HG02623 (cell line): ENCODE results near the gene TREM1.

Experiments used
- ATAC-seq: cut with Tn5 transposase; IDR thresholded peaks from one replicate; pipeline ENCODE4 v1.9.1; 2021; ENCODE audit warnings: moderate library complexity; ENCODE audit not compliant: unreplicated experiment

The TREM1 gene

DNA sequence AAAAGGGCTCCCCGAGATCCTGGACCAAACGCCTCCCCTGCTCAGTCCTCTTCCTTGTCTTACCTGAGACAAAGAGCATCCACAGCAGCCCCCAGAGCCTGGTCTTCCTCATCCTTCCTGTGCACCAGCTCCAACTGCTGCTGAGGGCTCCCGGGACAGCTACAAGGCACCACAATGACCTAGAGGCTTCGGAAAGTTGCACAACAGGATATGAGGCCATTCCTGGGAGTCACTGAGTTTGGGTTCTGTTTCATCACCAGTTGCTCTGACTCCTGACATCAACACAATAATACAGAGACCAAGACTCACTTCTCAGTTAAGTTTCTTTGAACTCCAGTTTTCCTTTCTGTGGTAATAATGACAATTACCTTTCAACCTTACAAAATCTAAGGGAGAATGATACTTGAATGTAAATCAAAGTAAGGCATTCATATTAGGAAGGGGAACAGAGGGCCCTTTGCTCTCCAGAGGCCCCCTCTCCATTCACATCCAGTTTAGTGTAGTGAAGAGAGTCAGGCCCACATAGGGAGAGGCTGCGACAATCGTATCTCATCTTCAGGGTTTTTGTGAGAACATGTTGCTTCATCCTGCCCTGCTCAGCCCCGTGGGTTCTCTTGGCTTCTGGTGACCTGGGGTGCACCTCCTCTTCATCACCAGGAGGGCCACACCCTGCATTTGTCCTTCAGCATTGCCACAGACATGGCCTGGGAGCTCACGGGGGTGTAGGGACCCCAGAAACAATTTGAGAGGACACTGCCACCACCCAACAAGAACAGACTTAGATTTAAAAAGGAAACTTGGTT is at the start of gene TREM1:
TREM1 (minus strand) TSS at position 139 of the 803 bp plus-strand sequence; CDS start at position 112, 27 bp downstream.
- ATAC-seq: no peak

GRCh38 chr6:41335943-41336342 is 49.5 kb upstream of the TREM1 start:
- ATAC-seq: no peak

- no peak for ATAC-seq
Measured at GRCh38 chr6:41335296-41335695, 48.8 kb upstream of the TREM1 start, which contains the start of gene NCR2. TSS of gene NCR2 (plus strand) at chr6:41335608. CDS start at chr6:41335877, 269 bp downstream.

- no peak for ATAC-seq
Measured at GRCh38 chr6:41334482-41335040, 48.1 kb upstream of the TREM1 start.

DNA sequence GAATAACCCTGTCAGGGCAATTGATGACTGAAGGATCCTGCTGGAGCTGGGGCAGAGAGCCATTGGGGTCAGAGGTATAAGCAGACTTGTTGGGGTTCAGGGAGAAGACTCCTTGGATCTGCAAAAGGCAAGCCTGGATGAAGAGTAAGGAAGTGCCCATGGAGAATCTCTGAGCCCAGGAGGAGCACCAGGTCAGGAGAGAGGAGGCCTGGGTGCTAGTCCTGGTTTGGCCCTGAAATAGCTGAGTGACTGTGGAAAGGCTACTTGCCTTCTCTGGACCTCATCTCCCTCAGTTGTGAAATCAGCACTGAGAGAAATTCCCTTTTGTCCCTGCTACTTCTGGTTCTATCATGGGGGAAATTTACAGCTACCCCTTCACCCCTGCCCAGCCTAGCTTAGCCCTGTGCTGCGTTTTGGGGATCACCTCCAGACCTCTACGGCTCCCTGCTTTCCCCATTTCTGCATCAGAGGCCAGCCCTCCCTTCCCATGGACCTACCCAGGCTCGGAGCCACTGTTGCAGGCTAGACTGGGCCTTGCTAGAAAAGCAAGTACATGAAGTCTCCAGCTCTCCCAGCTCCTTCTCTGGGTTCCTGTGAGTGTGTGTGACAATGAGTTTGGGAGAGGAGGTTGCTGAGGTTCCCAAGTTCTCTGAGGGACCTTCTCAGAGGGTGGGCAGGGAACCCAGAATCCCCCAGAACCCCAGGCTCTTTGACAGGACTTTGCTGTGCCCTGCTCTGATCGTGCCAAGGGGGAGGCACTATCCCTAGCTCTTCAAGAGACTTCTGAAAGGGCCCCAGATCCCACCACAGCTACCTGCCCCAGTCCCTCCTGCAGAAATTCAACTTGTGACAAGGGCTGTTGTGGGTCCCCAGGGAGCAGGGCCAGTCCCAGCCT is 46.6 kb upstream of the TREM1 start:
- ATAC-seq: no peak

DNA sequence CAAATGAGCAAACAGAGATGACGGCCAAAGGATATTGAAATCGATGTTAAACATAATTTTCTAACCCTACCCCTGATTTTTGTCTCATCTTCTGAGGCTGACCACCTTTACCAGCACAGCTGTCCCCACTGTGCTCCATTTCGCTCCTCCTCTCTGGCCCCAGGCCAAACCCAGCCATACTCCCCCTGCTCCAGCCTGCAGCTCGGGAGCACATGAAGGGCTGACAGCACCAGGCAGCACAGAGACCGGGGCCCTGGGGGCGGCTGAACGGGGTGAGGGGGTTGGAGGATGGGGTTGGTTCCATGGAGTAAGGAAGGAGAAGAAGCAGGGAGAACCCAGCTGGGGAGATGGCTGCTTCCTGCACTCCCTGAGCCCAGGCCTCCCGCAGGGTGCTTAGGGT is 45.8 kb upstream of the TREM1 start:
- ATAC-seq: no peak

DNA sequence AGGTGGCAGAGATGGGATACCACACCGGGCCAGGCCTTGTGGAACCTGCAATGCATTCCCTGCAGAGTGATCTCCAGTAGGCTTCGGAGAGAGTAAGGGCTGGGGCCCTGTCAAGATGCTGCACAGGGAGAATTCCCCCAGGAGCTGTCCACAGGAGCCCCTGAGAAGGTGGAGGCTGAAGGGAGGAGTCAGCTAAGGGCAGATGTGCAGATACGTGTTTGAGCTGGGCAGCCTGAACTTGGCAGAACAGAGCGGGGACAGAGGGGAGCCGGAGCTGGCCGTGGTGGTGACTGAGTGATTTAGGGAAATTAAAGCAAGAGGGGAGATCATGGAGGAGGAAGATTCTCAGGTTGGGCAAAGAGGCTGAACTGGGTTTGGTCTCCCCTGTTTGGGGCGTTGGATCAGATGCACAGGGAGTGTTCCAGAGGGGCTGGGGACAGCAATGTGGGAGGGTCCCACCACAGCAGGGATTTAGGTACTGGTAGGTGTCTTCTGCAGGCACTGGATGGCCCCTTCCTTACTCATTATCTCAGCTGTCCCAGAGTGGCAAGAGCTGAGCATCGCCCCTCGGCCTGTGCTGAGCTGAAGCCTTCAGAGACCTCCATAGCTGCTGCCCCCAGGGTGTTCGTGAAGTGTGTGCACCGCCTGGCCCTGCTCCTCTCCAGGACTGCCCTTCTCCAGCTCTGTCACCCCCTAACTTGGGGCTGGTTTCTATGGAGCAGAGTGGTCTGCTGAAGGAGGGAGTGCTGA is 45.1 kb upstream of the TREM1 start:
- no peak for ATAC-seq

DNA sequence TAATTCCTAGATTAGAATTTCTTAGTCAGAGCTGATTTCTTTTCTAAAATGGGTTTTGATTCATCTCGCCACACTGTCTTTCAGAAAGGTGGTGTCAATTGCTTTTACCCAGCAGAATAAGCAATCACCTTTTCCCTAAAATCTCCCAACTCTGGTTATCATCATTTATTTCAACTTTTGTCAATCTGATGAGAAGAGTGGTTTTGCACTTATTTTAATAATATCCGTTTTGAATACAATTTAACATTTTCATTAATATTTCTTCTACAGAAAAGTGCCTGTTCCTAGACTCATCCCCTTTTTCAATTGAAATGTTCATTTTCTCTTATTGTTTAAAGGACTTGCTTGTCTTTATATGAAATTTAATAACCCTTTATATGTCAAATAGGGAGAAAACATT is 40.7 kb upstream of the TREM1 start:
- ATAC-seq: no peak

DNA sequence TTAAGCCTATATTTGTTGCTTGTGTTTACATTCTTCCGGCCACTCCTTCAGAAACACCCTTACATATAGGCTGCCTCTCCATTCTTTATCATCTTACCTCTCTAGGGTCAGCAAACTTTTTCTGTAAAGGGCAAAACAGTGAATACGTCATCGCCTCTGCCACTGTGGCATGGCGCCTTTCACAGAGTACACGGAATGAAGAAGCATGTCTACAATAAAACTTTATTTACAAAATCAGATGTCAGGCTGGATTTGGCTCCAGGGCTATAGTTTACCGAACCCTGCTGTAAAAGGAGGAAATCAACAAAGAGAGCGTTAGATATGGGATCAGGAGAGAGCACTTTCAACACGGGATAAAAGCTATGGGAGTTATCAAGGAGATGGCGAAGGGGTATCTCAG is 39.6 kb upstream of the TREM1 start:
- ATAC-seq: no peak

DNA sequence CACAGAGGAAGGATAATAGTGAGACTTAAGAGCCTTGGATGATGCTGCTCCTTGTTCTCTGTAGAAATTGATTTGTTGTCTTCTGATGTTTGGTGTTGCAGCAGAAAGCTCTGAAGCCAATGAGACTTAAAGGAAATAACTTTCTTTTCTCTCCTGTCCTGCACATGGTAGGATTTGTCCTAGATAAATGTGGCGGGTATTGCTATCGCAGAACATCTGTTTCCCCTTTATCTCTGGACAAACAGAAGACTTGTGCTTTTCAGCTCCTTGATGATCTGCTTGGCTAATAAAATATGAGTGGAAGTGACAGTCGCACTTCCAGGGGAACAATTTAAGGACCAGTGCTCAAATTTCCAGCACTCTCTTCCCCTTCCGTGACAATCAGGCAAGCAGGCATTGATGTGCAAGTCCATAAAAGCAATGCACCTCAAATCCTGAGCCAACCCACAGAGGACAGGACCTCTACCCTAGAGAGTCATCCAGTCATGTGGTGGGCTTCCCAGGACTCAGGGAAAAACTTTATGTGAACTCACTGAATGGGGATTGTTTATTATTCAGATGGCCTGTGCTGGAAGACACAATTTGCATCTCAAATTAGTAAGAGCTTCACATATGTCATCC is 39.1 kb upstream of the TREM1 start:
- no peak for ATAC-seq

DNA sequence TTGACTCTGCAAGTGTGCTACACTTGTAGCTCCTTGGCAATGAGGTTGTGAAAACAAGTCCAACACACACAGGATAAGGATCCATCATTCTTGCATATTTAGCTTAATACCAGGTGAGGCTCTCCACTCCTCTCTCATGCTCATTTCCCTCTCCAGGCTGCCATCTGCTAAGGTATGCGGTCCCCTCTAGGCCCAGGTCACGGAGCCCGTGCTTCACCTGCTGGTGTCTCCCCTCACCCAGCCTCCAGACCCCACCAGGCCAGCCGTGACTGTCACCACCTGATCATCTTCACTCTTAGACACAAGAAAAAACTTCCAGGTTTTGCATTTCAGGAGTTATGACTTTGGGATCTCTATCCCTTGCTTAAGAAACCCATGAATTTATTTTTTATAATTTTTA is 34.7 kb upstream of the TREM1 start:
- no peak for ATAC-seq

GRCh38 chr6:41318654-41319565 is 32.4 kb upstream of the TREM1 start:
- ATAC-seq: peak; percentile 88

GRCh38 chr6:41318261-41318653 is 31.8 kb upstream of the TREM1 start:
- no peak for ATAC-seq

DNA sequence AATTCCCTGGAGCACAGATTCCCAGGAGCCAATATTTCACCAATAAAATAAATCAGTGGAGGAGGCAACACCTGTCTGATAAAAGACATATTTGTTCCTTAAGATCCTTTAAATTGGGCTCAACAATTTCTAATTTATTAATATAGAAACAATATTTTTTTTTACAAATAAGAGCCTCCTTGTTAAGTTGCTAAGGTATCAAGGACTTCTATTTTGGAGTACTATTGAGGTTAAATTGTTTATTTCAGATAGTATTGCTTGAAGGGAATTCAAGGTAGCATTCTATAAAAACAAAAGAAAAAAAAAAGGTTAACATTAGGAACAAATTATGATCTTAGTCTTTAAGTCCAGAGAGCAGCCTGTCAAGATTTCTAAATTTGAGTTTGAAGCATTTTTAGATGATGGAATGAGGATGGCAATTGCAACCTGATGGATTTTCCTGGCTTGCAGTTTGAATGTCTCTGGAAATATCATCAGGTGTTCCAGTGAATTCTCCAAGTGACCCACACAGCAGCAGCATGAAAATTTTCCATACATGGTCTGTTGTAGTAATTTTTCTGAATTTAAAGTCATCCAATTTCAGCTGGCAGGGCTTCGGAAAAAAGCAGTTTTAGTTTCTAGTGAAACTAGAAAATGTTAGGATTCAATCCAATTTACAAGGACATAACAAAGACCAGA is 29.6 kb upstream of the TREM1 start:
- ATAC-seq: no peak

- no peak for ATAC-seq
Measured at GRCh38 chr6:41315203-41315602, 28.7 kb upstream of the TREM1 start.

- ATAC-seq: no peak
Measured at GRCh38 chr6:41306187-41306854, 19.8 kb upstream of the TREM1 start.

DNA sequence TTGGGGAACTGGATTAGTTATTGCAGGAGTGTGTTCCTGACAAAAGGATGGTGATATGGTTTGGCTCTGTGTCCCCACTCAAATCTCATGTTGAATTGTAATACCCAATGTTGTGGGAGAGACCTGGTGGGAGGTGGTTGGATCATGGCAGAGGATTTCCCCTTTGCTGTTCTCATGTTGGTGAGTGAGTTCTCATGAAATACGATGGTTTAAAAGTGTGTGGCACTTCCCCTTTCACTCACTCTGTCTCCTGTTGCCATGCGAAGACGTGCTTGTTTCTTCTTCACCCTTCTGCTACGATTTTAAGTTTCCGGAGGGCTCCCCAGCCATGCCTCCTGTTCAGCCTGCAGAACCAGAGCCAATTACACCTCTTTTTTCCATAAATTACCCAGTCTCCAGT is 16.2 kb upstream of the TREM1 start:
- no peak for ATAC-seq

- ATAC-seq: no peak
Measured at GRCh38 chr6:41298785-41299502, 12.5 kb upstream of the TREM1 start.
